GM21447 (cell line): ENCODE data around the gene CHID1.

Experiments
- ATAC-seq: cut with Tn5 transposase; IDR thresholded peaks from one replicate; pipeline ENCODE4 v1.9.1; 2021; ENCODE audit not compliant: unreplicated experiment

CHID1 gene

GRCh38 chr11:910044-910588, 494 bp downstream of the CHID1 start:
- peak; percentile 36 for ATAC-seq

GRCh38 chr11:909406-909805, 1.2 kb downstream of the CHID1 start:
- ATAC-seq, result no peak

- no peak for ATAC-seq
Measured at GRCh38 chr11:908273-908672, 2.3 kb downstream of the CHID1 start.

GRCh38 chr11:907668-908067, 2.9 kb downstream of the CHID1 start:
- ATAC-seq, result no peak

GRCh38 chr11:905952-906351, 4.7 kb downstream of the CHID1 start:
- no peak for ATAC-seq

GRCh38 chr11:904380-904779, 6.2 kb downstream of the CHID1 start:
- no peak for ATAC-seq

- ATAC-seq, result no peak
Measured at GRCh38 chr11:901452-902061, 9.1 kb downstream of the CHID1 start.

- ATAC-seq, result no peak
Measured at GRCh38 chr11:900545-900944, 10.1 kb downstream of the CHID1 start.

GRCh38 chr11:899724-900123, 10.9 kb downstream of the CHID1 start:
- ATAC-seq, result no peak

GRCh38 chr11:898540-899190, 11.9 kb downstream of the CHID1 start:
- no peak for ATAC-seq

- no peak for ATAC-seq
Measured at GRCh38 chr11:898143-898511, 12.5 kb downstream of the CHID1 start.

GRCh38 chr11:897253-898142, 13.1 kb downstream of the CHID1 start:
- ATAC-seq, result no peak

- ATAC-seq, result no peak
Measured at GRCh38 chr11:895331-896110, 15.1 kb downstream of the CHID1 start.

GRCh38 chr11:894575-895201, 15.9 kb downstream of the CHID1 start:
- no peak for ATAC-seq

GRCh38 chr11:893008-893654, 17.5 kb downstream of the CHID1 start:
- no peak for ATAC-seq

GRCh38 chr11:890794-891540, 19.6 kb downstream of the CHID1 start:
- ATAC-seq, result no peak

GRCh38 chr11:889687-890475, 20.7 kb downstream of the CHID1 start:
- no peak for ATAC-seq

GRCh38 chr11:889257-889656, 21.4 kb downstream of the CHID1 start:
- no peak for ATAC-seq
